OCI-LY1 (cell line): Measurements from ENCODE around the gene SGPP2.

ENCODE experiments used
- H2AFZ ChIP-seq: fragments of 200-600 bp; sonication (generic), shearing (Covaris generic); 2 replicates; pipeline ENCODE4 v1.6.0; 2014; ENCODE audit warnings: antibody characterized with exemption, mild to moderate bottlenecking, low read length
- H3F3A ChIP-seq: fragments of 200-600 bp; sonication (generic), shearing (Covaris generic); 2 replicates; pipeline ENCODE4 v1.6.0; 2014; ENCODE audit warnings: mild to moderate bottlenecking, antibody characterized with exemption, low read length, moderate library complexity; ENCODE audit not compliant: insufficient read depth
- H3K27ac ChIP-seq: fragments of 200-600 bp; sonication (generic); 2 replicates; pipeline ENCODE4 v1.5.1; 2014; ENCODE audit warnings: low read length, mixed run types, mild to moderate bottlenecking, low read depth; ENCODE audit not compliant: poor library complexity, severe bottlenecking
- H3K27me3 ChIP-seq: fragments of 200-600 bp; sonication (generic); 2 replicates; pipeline ENCODE4 v1.6.0; 2014; ENCODE audit warnings: antibody characterized with exemption, mild to moderate bottlenecking, low read length, moderate library complexity; ENCODE audit not compliant: insufficient read depth
- H3K36me3 ChIP-seq: fragments of 200-600 bp; sonication (generic); 2 replicates; pipeline ENCODE4 v1.6.1; 2014; ENCODE audit warnings: mild to moderate bottlenecking, antibody characterized with exemption, low read length, moderate library complexity, mixed read lengths; ENCODE audit not compliant: insufficient read depth
- H3K4me1 ChIP-seq: fragments of 200-600 bp; sonication (generic); 2 replicates; pipeline ENCODE4 v1.5.1; 2014; ENCODE audit warnings: mild to moderate bottlenecking, low read length, moderate library complexity; ENCODE audit not compliant: insufficient read depth, severe bottlenecking
- H3K4me2 ChIP-seq: fragments of 200-600 bp; sonication (generic), shearing (Covaris generic); 2 replicates; pipeline ENCODE4 v1.6.1; 2014; ENCODE audit warnings: low read length
- H3K4me3 ChIP-seq: fragments of 200-600 bp; sonication (generic); 2 replicates; pipeline ENCODE4 v1.5.1; 2014; ENCODE audit warnings: low read length, low read depth, mild to moderate bottlenecking, mixed read lengths; ENCODE audit not compliant: poor library complexity, severe bottlenecking
- H3K79me2 ChIP-seq: fragments of 200-600 bp; shearing (Covaris generic); 2 replicates; pipeline ENCODE4 v1.6.1; 2016; ENCODE audit warnings: mixed run types, low read length, mixed read lengths; ENCODE audit not compliant: insufficient read depth
- H3K9ac ChIP-seq: fragments of 200-600 bp; sonication (generic), shearing (Covaris generic); 2 replicates; pipeline ENCODE4 v1.6.1; 2014; ENCODE audit warnings: mild to moderate bottlenecking, low read length, mixed read lengths
- H3K9me2 ChIP-seq: fragments of 200-600 bp; sonication (generic), shearing (Covaris generic); 2 replicates; pipeline ENCODE4 v1.6.1; 2014; ENCODE audit warnings: low read depth, mild to moderate bottlenecking, low read length, mixed read lengths
- H3K9me3 ChIP-seq: fragments of 200-600 bp; shearing (Covaris generic); 2 replicates; pipeline ENCODE4 v1.6.1; 2014; ENCODE audit warnings: low read length, mixed read lengths
- H4K20me1 ChIP-seq: fragments of 200-600 bp; sonication (generic), shearing (Covaris generic); 2 replicates; pipeline ENCODE4 v1.6.0; 2016; ENCODE audit warnings: mild to moderate bottlenecking, low read length; ENCODE audit not compliant: insufficient read depth
- EZH2 ChIP-seq: fragments of 200-600 bp; sonication (generic), shearing (Covaris generic); IDR thresholded peaks from 2 replicates; pipeline ENCODE4 v1.8.0; 2017; ENCODE audit warnings: borderline replicate concordance, mixed run types, mild to moderate bottlenecking, antibody characterized with exemption, low read length, moderate library complexity, mixed read lengths
- TF ChIP-seq, protein P1 (sequence below): fragments of 200-600 bp; sonication (generic), shearing (Covaris generic); IDR thresholded peaks from 2 replicates; pipeline ENCODE4 v1.5.1; 2017; ENCODE audit warnings: mild to moderate bottlenecking, antibody characterized with exemption, low read length, moderate library complexity, mixed read lengths

SGPP2 gene

DNA sequence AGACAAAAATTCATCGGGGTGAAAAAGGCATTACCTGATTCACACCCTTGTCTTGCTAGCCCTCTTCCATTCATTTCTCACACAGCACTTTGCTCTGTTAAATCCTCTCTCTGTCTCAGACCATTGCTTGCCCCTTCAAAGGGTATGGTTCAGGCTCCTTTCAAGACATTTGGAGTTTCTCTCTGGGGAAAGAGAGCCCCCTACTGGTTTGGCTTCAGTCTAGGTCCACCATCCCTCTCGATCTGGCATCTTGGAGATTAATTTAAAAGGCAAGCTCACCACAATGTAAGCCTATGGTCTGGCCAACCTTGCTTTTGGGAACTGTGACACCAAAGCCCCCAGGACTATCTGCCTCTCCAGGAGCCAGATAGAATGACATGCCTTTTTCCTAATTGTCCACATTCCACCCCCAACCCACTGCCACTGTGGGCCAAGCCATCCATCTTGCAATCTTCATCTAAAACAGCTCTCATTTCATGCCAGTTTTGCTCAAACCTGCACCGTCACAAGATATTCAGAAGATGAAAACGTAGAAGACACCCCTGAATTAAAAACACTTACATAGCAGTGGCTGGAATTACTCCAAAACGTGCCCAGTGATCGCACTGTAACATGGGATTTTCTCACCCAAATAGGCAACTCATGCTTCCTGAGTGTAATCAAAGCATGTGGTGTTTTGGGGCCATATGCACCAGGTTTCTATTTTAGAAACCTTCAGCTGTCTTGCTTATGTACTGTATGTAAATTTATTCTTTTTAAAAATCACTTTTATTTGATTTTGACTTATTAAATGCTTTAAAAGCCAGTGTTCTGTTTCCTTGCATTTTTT, 137.7 kb downstream of the SGPP2 start:
- Histone ChIP-seq H3K9ac (no peak overlapping the region), H3K4me2 (no peak overlapping the region), H3K4me1 (no peaks in the 10 kb centered on the region), H3K27me3 (no peaks in the 10 kb centered on the region), H2AFZ (no peak overlapping the region), H3K9me2 (no peaks in the 10 kb centered on the region), H3K9me3 (no peaks in the 10 kb centered on the region), H3K27ac (no peak overlapping the region), H3K36me3 (peaks cover 13% of the 10 kb centered on the region), H3F3A (no peaks in the 10 kb centered on the region; the same call in 1 of the 2 replicates), H3K4me3 (no peak overlapping the region), H4K20me1 (no peaks in the 10 kb centered on the region), H3K79me2 (no peaks in the 10 kb centered on the region)
- TF ChIP-seq, protein P1, sequence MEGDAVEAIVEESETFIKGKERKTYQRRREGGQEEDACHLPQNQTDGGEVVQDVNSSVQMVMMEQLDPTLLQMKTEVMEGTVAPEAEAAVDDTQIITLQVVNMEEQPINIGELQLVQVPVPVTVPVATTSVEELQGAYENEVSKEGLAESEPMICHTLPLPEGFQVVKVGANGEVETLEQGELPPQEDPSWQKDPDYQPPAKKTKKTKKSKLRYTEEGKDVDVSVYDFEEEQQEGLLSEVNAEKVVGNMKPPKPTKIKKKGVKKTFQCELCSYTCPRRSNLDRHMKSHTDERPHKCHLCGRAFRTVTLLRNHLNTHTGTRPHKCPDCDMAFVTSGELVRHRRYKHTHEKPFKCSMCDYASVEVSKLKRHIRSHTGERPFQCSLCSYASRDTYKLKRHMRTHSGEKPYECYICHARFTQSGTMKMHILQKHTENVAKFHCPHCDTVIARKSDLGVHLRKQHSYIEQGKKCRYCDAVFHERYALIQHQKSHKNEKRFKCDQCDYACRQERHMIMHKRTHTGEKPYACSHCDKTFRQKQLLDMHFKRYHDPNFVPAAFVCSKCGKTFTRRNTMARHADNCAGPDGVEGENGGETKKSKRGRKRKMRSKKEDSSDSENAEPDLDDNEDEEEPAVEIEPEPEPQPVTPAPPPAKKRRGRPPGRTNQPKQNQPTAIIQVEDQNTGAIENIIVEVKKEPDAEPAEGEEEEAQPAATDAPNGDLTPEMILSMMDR = peak; percentile 79
- no peak for TF ChIP-seq EZH2

DNA sequence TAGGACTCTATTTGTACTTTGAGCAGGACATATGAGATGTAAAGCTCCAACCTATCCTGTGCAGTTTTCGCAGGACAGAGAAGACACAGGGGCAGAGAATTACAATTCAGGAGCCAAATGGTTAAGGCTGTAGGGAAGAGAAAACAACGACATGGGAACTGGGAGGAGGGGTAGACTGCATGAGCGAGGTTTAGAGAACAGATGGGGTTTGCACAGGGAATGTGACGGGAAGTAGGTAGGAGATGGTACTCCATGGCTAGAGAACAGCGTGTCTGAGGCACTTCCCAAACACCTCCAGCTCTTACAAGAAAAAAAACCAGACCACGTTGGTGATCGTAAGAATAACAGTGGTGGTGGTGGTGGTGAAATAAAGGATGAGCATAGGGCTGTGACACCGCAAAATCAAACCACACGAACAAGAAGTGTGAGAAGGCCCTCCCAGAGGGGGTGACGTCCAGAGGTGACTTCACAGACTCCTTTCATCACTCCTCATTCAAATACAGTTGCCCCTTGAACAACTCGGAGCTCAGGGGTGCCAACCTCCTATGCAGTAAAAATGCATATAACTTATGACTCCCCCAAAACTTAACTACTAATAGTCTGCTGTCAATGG, 138.9 kb downstream of the SGPP2 start:
- Histone ChIP-seq H4K20me1 (no peaks in the 10 kb centered on the region), H3K9ac (no peak overlapping the region), H3F3A (no peaks in the 10 kb centered on the region; the same call in 1 of the 2 replicates), H3K79me2 (no peaks in the 10 kb centered on the region), H3K36me3 (peaks cover 25% of the 10 kb centered on the region), H2AFZ (no peak overlapping the region), H3K4me1 (no peaks in the 10 kb centered on the region), H3K9me2 (no peaks in the 10 kb centered on the region), H3K9me3 (no peaks in the 10 kb centered on the region), H3K27ac (no peak overlapping the region), H3K27me3 (no peaks in the 10 kb centered on the region), H3K4me3 (no peak overlapping the region), H3K4me2 (no peak overlapping the region)
- TF ChIP-seq, protein P1 = no peak
- no peak for TF ChIP-seq EZH2

DNA sequence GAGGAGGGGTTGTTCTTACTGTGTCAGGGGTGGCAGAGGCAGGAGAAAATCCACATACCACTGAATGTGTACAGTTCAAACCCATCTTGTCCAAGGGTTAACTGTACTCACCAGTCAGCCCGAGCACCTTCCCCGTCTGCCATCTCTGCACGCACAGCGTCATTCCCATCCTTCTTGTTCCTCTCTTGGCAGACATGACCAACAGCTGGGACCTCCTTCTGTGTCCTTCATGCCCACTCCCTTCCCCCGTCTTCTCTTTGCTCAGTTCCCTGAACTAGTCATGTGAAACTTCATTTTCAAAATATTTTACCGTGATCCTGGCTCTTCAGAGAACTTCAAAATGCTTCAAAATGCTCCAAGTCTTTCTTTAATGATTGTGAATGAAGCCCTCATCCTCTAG, 139.6 kb downstream of the SGPP2 start:
- no peak overlapping the region for H3K9ac ChIP-seq
- no peaks in the 10 kb centered on the region; the same call in 1 of the 2 replicates for H3F3A ChIP-seq
- no peak overlapping the region for H3K4me3 ChIP-seq
- H2AFZ ChIP-seq = no peak overlapping the region
- no peaks in the 10 kb centered on the region for H3K9me2 ChIP-seq
- H3K9me3 ChIP-seq = no peaks in the 10 kb centered on the region
- H3K79me2 ChIP-seq = no peaks in the 10 kb centered on the region
- no peaks in the 10 kb centered on the region for H3K27me3 ChIP-seq
- peaks cover 30% of the 10 kb centered on the region for H3K36me3 ChIP-seq
- no peak overlapping the region for H3K27ac ChIP-seq
- H3K4me1 ChIP-seq = no peaks in the 10 kb centered on the region
- H4K20me1 ChIP-seq = no peaks in the 10 kb centered on the region
- no peak overlapping the region for H3K4me2 ChIP-seq
- no peak for TF ChIP-seq EZH2
- TF ChIP-seq, protein P1 = no peak
